ENCODE data around the gene GUCD1.

DNA sequence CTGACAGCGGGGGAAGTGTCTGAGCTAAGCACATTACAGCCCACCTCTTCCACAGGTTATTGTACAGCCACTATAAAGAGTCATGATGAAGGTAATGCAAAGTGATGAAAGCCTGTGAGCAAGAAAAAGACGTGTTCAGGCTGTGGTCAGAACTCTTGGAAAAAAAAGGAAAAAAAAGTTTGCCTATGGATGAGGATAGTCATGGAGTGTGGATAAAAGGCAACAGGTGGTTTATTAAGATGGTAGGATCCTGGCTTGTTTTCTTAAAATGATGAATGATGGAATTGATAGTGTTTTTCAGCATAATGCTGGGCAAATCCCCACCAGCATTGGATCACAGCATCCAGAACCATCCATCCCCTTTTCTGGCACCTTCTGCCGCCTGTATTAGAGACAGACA is 36.7 kb downstream of the GUCD1 start:
- TF ChIP-seq POLR2A (IDR thresholded peaks at IDR 0.05; ENCODE audit: control extremely low read depth in 1 of 2, low read depth in 2 of 2, low read length in 2 of 2) (no peak), BRCA1 (IDR thresholded peaks at IDR 0.05; ENCODE audit: low read depth, low read length) (no peak), POLR2AphosphoS5 (IDR thresholded peaks at IDR 0.05; ENCODE audit: low read depth, low read length) (no peak), CHD1 (IDR thresholded peaks at IDR 0.05; ENCODE audit: low read depth, low read length) (no peak), JUND (IDR thresholded peaks at IDR 0.05; ENCODE audit: low read length) (no peak), TCF12 (IDR thresholded peaks at IDR 0.05; ENCODE audit: low read depth, low read length) (no peak), SUZ12 (IDR thresholded peaks at IDR 0.05; ENCODE audit: low read length) (no peak)
- TF ChIP-seq, protein P1, sequence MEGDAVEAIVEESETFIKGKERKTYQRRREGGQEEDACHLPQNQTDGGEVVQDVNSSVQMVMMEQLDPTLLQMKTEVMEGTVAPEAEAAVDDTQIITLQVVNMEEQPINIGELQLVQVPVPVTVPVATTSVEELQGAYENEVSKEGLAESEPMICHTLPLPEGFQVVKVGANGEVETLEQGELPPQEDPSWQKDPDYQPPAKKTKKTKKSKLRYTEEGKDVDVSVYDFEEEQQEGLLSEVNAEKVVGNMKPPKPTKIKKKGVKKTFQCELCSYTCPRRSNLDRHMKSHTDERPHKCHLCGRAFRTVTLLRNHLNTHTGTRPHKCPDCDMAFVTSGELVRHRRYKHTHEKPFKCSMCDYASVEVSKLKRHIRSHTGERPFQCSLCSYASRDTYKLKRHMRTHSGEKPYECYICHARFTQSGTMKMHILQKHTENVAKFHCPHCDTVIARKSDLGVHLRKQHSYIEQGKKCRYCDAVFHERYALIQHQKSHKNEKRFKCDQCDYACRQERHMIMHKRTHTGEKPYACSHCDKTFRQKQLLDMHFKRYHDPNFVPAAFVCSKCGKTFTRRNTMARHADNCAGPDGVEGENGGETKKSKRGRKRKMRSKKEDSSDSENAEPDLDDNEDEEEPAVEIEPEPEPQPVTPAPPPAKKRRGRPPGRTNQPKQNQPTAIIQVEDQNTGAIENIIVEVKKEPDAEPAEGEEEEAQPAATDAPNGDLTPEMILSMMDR (IDR thresholded peaks at IDR 0.05; ENCODE audit: control extremely low read depth in 1 of 3, insufficient read depth in 1 of 3, low read depth in 1 of 3, low read length in 3 of 3), result no peak
